HG03469 (cell line): ENCODE results near the gene MTHFR.

Experiments
- ATAC-seq: cut with Tn5 transposase; IDR thresholded peaks from one replicate; pipeline ENCODE4 v1.9.1; 2021; ENCODE audit warnings: mild to moderate bottlenecking, moderate library complexity, moderate number of reproducible peaks; ENCODE audit not compliant: unreplicated experiment

MTHFR gene

DNA sequence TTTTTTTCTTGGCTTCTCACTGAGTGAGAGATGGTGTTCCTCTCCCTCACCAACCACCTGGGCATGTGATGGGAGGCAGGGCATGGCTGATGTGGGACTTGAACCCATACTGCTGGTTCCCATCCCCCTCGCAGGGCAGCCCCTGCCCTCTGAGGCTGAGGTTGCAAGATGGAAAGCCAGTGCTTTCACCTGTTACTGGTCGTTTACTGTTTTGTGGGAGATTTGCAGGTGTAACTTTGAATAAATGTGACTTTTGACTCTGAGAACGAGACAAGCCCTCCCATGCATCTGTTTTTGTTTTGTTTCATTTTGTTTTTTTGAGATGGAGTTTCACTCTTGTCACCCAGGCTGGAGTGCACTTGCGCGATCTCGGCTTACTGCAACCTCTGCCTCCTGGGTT is 22.2 kb downstream of the MTHFR start:
- ATAC-seq, result no peak

DNA sequence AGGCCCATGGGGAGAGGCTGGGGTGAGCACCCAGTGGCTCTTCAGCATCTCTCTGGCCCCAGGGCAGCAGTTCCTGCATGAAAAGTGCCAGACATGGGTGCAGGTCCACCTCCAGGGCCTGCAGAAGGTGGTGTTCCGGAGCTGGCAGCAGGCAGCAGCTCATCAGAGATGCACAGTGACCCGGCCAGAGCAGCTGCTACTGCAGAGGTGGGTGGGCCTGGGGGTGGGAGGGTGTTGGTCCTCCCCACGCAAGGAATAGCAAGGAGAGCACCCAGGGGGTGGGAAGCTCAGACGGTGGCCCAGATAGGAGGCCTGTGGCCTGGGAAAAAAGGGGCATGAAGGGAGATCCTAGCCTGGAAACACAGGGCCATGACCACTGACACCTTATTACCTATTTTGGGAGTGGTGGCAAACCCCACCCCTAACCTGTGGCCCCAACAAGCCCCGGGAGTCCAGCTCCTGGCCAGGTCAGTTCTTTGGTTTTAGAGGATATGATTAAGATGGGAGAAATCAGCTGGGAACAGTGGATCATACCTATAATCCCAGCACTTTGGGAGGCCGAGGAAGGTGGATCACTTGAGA is 23.5 kb downstream of the MTHFR start:
- ATAC-seq, result no peak

GRCh38 chr1:11781297-11781696 is 24.5 kb downstream of the MTHFR start:
- no peak for ATAC-seq

GRCh38 chr1:11780380-11781147 is 25.2 kb downstream of the MTHFR start:
- no peak for ATAC-seq

DNA sequence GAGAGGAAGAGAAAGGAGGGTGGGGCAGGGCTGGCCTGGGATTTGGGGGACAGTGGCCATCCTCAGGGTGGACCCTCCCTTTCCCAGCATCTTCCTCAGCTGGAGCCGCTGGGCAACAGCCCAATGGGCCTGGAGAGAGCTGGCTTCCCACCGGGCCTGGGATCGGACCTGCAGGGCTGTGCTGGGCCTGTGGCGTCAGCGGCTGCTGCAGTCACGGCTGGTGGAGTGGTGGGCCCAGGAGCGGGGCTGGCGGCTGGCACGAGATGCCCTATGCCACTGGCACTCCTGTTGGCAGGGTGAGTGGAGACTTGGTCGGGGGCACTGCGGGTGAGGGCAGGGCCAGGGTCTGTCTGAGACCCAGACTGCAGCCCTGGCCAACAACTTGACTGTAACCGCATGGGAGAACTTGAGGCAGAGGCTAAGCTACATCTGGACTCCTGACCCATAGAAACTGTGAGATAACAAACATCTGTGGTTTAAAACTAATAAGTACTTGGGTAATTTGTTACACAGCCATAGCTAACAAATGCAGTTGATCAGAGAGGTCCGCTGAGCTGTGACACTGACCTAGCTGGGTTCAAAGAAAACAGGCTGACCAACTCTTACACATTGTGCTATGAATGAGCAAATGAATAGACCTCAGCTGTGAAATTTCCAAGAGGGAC is 25.9 kb downstream of the MTHFR start:
- no peak for ATAC-seq

DNA sequence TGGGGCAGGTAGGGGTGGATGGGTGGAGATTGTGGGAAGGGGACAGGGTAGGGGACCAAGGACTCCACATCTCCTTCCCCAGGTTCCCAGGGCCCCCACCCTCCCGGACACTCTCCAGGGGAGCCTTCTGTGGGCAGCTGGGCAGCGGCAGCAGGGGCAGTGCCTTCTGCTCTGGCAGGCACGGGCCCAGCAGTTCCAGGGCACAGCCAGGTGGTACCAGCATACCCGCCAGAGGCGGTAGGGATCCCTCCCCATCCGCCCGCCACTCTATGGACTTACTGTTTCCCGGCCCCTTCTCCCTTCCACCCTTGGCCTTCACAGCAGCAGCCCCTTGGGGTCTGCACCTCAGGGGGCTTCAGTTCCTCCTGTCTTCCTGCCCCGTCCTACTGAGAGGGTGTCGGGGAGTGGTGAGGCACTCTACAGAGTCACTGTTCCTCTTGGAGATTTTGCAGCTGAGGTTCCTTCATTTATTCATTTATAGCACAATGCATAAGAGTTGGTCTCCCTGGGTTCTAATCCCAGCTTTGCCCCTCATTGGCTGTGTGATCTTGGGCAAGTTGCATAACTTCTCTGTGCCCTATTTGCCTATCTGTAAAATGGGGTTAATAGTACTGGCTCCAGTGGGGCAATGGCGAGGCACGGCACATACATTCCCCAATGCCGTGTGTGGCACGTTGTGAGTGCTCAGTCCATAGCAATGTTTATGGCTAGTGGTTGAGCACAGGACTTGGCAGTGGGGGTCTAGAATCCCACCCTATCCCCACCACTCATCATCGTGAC is 26.7 kb downstream of the MTHFR start:
- no peak for ATAC-seq

- ATAC-seq, result no peak
These were observed 27.4 kb downstream of the MTHFR start for GRCh38 chr1:11778336-11778735.

GRCh38 chr1:11777658-11778322 is 28.0 kb downstream of the MTHFR start:
- ATAC-seq, result no peak

DNA sequence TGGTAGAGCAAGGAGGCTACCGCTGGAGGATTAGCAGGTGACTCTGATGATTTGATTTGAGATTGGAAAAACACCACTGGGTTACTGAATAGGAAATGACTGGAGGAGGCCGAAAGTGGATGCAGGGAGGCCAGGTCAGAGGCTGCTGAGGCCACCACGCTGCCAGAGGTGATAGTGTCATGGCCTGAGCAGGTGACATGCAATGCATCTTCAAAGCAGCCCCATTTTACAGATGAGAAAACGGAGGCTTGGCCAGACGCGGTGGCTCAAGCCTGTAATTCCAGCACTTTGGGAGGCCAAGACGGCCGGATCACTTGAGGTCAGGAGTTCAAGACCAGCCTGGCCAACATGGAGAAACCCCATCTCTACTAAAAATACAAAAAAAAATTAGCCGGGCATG is 31.0 kb downstream of the MTHFR start:
- ATAC-seq, result no peak

DNA sequence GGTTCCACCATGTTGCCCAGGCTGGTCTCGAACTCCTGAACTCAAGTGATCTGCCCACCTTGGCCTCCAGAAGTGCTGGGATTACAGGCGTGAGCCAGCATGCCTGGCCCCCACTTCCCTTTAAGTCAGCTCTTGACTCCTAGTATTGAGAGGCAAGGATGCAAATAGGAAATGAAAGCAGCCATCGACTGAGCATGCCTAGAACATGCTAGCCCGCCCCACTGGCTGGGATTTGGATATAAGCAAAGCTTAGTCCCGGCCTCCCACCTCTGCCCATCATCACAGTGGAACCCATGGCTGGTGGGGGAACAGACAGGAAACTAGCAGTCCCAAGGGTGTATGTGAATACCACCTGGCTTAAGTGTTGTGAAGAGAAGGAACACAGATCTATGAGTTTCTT is 33.3 kb downstream of the MTHFR start:
- ATAC-seq, result no peak

GRCh38 chr1:11771481-11772043 is 34.2 kb downstream of the MTHFR start:
- ATAC-seq, result no peak

GRCh38 chr1:11770011-11770410 is 35.8 kb downstream of the MTHFR start:
- ATAC-seq, result no peak

GRCh38 chr1:11769274-11769673 is 36.5 kb downstream of the MTHFR start:
- ATAC-seq, result no peak

DNA sequence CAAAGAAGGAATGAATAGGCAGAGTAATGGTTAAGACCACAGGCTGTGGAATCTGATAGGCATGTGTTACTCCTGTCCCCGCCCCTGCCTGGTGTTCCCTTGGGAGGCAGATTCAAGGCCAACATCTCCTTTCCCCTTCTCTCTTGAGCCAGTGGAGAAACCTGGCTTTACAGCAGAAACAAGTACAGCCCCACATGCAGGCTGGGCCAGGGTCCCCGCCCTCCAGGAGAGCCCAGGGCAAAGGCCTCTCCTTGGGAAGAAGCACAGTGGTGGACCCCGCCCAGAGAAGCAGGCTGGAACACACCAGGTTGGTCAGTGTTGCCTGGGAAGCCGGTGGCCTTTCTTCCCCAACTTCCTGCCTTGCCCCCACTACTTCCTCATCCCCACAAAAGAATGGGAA is 36.9 kb downstream of the MTHFR start:
- no peak for ATAC-seq

GRCh38 chr1:11767922-11768704 is 37.7 kb downstream of the MTHFR start:
- ATAC-seq, result no peak

DNA sequence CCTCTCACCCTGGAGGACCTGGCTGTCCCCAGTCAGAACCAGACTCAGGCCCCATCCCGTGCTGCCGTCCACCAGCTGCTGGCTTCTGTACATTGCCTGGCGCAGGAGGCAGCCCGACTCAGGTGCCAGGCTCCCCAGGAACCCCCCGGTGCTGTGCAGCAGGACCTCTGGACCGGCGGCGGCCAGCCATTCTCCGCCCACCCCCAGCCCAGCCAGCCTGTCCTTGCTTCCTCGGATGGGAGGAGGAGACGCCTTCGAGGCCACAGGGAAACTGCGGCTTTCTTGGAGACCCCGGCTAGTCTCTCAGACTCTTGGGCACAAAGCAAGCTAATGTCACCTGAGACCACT is 39.4 kb downstream of the MTHFR start:
- no peak for ATAC-seq

- no peak for ATAC-seq
These were observed 39.9 kb downstream of the MTHFR start for GRCh38 chr1:11765661-11766428.

- ATAC-seq, result no peak
These were observed 41.2 kb downstream of the MTHFR start for GRCh38 chr1:11764519-11764918.

GRCh38 chr1:11764115-11764514 is 41.6 kb downstream of the MTHFR start:
- ATAC-seq, result no peak
